ENCODE results near the gene PIP5K1B.
"Not testable (repeated sequence)": the region's sequence is repeated elsewhere in the genome, so short reads cannot be mapped to it uniquely, and the experiment has no call there.

The PIP5K1B gene

DNA sequence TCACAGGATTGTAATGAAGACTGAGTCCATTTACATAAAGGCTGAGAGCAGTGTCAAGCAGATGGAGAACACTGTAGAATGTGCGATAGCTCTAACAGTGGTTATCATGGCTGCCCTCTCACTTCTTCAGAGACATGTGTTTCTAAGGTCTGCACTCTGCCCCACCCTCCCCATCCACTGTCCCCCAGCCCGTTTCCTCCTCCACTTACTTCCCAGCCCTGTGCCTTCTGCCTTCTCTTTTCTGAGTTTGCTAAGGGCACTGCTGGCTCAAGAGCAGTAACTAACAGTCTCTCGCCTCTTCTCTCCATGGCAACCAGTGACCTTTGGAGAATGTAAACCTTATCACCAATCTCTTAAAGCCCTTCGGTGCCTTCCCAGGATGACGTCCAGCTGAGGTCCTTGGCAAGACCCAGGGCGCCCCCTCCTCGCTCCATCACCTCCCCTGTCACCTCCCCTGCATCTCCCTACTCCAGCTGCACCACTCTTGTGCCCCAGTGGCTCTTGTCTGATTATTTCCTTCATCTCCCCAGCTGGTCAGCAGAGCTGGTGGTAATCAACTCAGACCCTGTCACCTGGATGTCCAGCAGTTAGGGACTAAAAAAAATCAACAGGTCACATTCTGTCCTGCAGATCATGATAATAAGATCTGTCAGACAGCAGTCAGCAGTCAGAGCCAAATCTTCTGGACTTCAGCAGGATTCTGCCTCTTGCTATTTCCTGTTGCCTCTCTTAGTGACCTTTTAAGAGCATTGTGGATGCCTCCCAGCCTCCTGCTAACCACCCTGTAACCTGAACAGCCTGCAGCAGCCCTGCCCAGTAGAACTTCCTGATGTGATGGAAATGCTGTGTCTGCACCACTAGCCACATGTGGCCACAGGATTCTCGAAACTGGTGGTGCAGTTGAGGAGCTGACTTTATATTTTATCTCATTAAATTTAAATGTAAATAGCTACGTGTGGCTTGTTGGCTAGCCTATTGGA lies 339.5 kb downstream of the PIP5K1B start:
- DNase-seq = no peak

DNA sequence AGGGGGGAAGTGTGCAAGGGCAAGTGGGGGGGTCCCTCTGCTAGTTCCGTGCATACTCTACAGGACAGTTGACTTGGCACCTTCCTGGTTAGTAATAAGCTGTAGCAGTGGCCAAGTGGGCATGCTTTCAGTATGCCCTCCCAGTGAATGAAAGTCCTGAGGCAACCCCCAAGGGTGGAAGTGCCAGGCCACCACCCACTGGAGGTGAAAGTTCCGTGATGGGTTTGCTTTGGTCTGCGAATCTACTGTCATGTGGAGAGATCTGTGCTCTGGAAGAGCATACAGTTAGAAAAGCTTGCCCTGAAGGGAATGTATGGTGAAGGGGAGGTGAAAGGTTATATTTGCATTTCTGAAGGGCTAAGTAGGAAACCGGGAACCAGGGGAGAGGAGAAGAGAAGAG lies 340.8 kb downstream of the PIP5K1B start:
- DNase-seq = no peak

DNA sequence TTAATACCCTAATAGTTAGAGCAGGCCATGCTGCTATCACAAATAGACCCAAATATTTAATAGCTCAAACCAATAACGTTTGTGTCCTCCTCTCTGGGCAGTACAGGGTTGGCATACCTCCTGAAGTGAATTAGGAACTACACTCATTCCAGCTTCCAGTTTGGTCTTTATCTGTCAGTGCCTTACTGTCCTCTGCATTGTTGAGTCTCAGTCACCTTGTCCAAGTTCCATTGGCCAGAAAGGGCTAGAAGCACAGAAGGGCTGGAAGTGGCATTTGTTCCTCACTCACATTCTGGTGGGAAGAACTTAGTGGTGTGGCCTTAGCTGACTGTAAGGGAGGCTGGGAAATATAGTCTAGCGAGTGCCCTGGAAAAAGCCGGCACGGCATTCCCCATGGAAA lies 341.7 kb downstream of the PIP5K1B start:
- no peak for DNase-seq

DNA sequence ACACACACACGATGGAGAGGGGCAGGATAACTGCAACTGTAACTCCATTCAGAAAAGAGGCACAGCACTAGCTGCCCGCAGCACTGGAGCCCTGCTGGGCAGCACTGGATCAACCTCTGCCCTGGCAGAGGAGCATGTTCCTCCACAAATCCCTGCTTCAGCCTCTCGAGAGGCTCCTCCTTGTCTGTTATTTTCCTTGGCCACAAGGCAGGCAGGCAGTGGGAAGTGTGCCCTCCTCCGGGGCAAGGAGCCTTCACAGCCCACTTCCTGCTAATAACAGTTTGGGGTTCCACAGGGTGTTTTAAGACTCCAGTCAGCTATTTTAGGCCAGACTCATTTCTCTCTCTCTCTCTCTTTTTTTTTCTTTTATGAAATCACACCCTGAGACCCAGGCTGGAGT lies 342.3 kb downstream of the PIP5K1B start:
- no peak for DNase-seq

DNA sequence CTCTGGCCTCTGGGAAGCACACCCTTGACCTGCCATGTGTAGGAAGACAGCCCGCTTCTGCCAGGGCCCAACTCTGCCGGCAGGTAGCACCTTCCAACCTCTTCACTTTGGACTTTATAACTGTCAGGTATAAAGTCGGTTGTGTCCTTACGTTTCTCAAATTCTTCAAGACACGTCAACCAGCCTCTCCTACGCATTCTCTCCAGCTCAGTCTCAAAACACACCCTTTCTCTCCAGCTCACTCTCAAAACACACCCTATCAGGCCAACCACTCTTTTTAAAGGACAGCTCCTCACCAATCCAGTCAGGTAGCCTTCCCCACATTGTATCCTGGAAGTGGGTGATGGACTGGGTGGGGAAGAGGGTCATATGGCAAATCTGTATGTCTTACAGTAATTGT lies 344.1 kb downstream of the PIP5K1B start:
- no peak for DNase-seq

DNA sequence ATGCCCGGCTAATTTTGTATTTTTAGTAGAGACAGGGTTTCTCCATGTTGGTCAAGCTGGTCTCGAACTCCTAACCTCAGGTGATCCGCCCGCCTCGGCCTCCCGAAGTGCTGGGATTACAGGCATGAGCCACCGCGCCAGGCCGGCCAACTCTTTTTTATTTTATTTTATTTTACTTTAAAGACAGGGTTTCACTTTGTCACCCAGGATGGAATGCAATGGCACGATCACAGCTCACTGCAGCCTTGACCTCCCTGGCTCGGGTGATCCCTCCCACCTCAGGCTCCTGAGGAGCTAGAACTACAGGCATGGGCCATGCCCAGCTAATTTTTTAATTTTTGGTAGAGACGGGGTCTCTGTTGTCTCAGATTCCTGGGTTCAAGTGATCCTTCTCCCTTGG lies 345.9 kb downstream of the PIP5K1B start:
- DNase-seq = not testable (repeated sequence)

DNA sequence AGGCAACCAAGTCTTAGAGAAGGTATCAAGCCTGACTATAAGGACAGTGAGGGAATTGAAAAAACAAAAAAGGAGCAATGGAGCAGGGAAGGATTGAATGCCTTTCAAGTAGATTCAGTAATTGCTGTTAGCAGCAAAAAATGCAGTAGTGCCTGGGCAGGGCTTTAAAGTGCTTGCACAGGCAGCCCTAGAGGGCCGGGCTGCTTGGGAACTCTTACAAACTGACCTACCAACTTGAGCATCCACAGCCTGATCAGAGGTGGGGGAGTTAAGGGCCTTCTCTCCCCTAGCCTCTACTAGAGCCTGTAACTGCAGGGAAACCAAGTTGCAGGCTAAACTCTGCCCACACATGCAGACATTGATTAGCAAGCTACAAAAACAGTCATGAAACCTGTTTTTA lies 349.9 kb downstream of the PIP5K1B start:
- no peak for DNase-seq

DNA sequence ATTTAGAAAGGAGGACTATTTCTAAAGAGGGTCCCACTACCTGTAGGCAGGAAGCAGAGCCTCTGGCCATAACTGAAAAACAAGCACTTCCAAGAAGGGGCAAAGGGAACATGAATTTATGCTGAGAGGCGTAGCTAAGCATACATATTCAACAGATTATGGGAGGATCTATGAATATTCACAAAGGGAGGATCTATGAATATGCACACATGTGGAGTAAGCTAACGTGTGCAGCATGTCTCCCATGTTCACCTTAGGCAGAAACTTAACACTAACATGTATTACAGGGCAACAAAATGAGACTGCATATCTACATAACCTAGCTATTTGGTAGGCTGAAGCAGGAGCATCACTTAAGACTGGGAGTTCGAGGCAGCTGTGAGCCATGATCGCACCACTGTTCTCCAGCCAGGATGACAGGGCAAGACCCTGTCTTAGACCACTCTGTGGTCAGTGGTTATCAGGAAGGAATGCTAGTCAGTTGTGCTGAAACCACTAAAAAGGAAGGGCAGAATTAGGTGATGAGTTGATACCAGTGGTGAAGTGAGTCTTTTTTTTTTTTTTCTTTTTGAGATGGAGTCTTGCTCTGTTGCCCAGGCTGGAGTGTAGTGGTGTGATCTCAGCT lies 351.3 kb downstream of the PIP5K1B start:
- DNase-seq = no peak

DNA sequence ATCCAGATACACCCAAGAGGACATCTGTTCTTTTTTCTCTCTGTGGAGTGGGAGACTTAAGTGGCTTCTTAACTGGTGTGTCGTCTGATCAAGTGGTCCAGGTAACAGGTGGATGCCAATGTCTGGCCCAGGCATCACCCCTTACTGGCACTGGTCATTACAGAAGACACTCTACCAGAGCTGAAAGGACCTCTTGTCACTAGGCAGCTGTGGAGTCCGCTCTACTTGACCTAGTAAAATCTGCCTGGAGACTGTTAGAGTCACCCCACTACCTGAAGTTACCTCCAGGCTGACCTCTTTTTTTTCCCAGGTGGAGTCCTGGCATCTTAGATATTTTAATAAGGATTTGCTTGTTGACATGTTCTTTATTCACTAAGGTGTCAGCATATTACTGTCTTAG lies 353.1 kb downstream of the PIP5K1B start:
- no peak for DNase-seq
